CD14-positive monocyte (primary cell): ENCODE measurements around the gene GRID2IP. TPM values are rescaled to one million over a fixed set of nuclear protein-coding genes. Genes with fewer than 3 reads are reported as not detected.

ENCODE experiments used
- DNase-seq, 3 donors: peaks; one replicate each; pipeline ENCODE4 v3.0.0-alpha.2; 2011 to 2022
- H2AFZ ChIP-seq: 2 replicates; pipeline ENCODE4 v1.6.0; 2012; ENCODE audit warnings: mild to moderate bottlenecking, low read depth, low read length, inconsistent platforms; ENCODE audit not compliant: insufficient read depth, poor library complexity, severe bottlenecking
- H3K27ac ChIP-seq, 2 donors: 1 replicate in 1 of 2; 2 replicates in 1 of 2; pipeline ENCODE4 v1.5.1; 2012 to 2013; ENCODE audit warnings: low read length in 2 of 2, control low read depth in 1 of 2, inconsistent platforms in 1 of 2, low read depth in 1 of 2, mild to moderate bottlenecking in 1 of 2
- H3K27me3 ChIP-seq, 2 donors: one replicate each; pipeline versions ENCODE4 v1.6.0 to v1.6.1; 2011 to 2013; ENCODE audit warnings: low read length in 2 of 2; ENCODE audit not compliant: control insufficient read depth in 2 of 2, insufficient read depth in 2 of 2
- H3K36me3 ChIP-seq, 2 donors: replicated peaks in 1 of 2; 1 replicate in 1 of 2; 2 replicates in 1 of 2; pipeline versions ENCODE4 v1.5.1 to v1.6.1; 2012 to 2013; ENCODE audit warnings: low read length in 2 of 2, control low read depth in 1 of 2, inconsistent platforms in 1 of 2, mild to moderate bottlenecking in 1 of 2; ENCODE audit not compliant: insufficient read depth in 2 of 2, control insufficient read depth in 1 of 2
- H3K4me1 ChIP-seq, 2 donors: 1 replicate in 1 of 2; 2 replicates in 1 of 2; pipeline versions ENCODE4 v1.5.1 to v1.6.1; 2012 to 2013; ENCODE audit warnings: low read length in 2 of 2, control low read depth in 1 of 2, inconsistent platforms in 1 of 2, mild to moderate bottlenecking in 1 of 2, moderate library complexity in 1 of 2; ENCODE audit not compliant: insufficient read depth in 2 of 2, control insufficient read depth in 1 of 2
- H3K4me2 ChIP-seq: replicated peaks from 2 replicates; pipeline ENCODE3; 2012; ENCODE audit warnings: low read length, moderate library complexity, mild to moderate bottlenecking; ENCODE audit not compliant: poor library complexity, severe bottlenecking; ENCODE audit errors: extremely low read depth
- H3K4me3 ChIP-seq, 3 experiments: fragments of 200-600 bp in 1 of 3; sonication (generic) in 1 of 3; replicated peaks in 1 of 3; 1 replicate in 2 of 3; 2 replicates in 1 of 3; pipeline ENCODE4 v1.5.1; 2011 to 2013; ENCODE audit warnings: low read length in 3 of 3, mild to moderate bottlenecking in 3 of 3, control low read depth in 2 of 3, low read depth in 2 of 3, inconsistent platforms in 1 of 3, moderate library complexity in 1 of 3
- H3K79me2 ChIP-seq: 2 replicates; pipeline ENCODE4 v1.6.0; 2012; ENCODE audit warnings: mild to moderate bottlenecking, control low read depth, inconsistent platforms, low read length, moderate library complexity; ENCODE audit not compliant: insufficient read depth
- H3K9ac ChIP-seq: 2 replicates; pipeline ENCODE4 v1.6.0; 2017; ENCODE audit warnings: low read length, mild to moderate bottlenecking; ENCODE audit not compliant: insufficient read depth, poor library complexity, severe bottlenecking
- H3K9me3 ChIP-seq, 2 donors: replicated peaks in 1 of 2; 1 replicate in 1 of 2; 2 replicates in 1 of 2; pipeline versions ENCODE4 v1.5.1 to v1.6.1; 2012 to 2013; ENCODE audit warnings: low read length in 2 of 2, control low read depth in 1 of 2; ENCODE audit not compliant: control insufficient read depth in 1 of 2, insufficient read depth in 1 of 2
- H4K20me1 ChIP-seq: 2 replicates; pipeline ENCODE4 v1.6.0; 2012; ENCODE audit warnings: mild to moderate bottlenecking, low read length, control low read depth, moderate library complexity; ENCODE audit not compliant: insufficient read depth
- H3K27ac Mint-ChIP-seq, 7 donors: one replicate each; pipeline ENCODE4 v1.8.0; 2020; ENCODE audit warnings: mild to moderate bottlenecking in 7 of 7, mixed read lengths in 7 of 7, moderate library complexity in 6 of 7, inconsistent platforms in 2 of 7
- H3K27me3 Mint-ChIP-seq, 3 donors: one replicate each; pipeline ENCODE4 v1.8.0; 2021 to 2022; ENCODE audit warnings: low read depth in 3 of 3, mild to moderate bottlenecking in 3 of 3, mixed read lengths in 3 of 3, moderate library complexity in 3 of 3, inconsistent platforms in 1 of 3
- H3K36me3 Mint-ChIP-seq, 2 donors: one replicate each; pipeline ENCODE4 v1.8.0; 2020; ENCODE audit warnings: mixed read lengths in 2 of 2, inconsistent platforms in 1 of 2, mild to moderate bottlenecking in 1 of 2
- H3K4me1 Mint-ChIP-seq: one replicate; pipeline ENCODE4 v1.8.0; 2020; ENCODE audit warnings: mild to moderate bottlenecking, mixed read lengths
- H3K4me3 Mint-ChIP-seq, 2 donors: one replicate each; pipeline ENCODE4 v1.8.0; 2020; ENCODE audit warnings: mild to moderate bottlenecking in 2 of 2, mixed read lengths in 2 of 2, moderate library complexity in 1 of 2
- H3K9me3 Mint-ChIP-seq, 7 donors: one replicate each; pipeline ENCODE4 v1.8.0; 2020 to 2022; ENCODE audit warnings: mixed read lengths in 7 of 7, mild to moderate bottlenecking in 6 of 7, moderate library complexity in 6 of 7, inconsistent platforms in 2 of 7
- CTCF ChIP-seq: fragments of 200-600 bp; IDR thresholded peaks from one replicate; pipeline ENCODE4 v1.8.0; 2022; ENCODE audit warnings: antibody characterized with exemption, mild to moderate bottlenecking
- WGBS: methylation state at CpG from one replicate; pipeline ENCODE4 v1.1.5; 2013; ENCODE audit warnings: missing lambda C conversion rate; ENCODE audit not compliant: insufficient coverage; 5-methylcytosine and 5-hydroxymethylcytosine counted together
- intact Hi-C, 2 donors: fragments of 100-400 bp; cut with micrococcal nuclease; formaldehyde crosslinking; loops; one replicate each; pipeline versions ENCODE4 v1.15.0 to v1.15.1; 2023
- polyA plus RNA-seq, 3 donors: library from polyadenylated mRNA; depleted of rRNA in 1 of 3; unstranded in 2 of 3; stranded (reverse) in 1 of 3; fragments of 300-500 nt in 2 of 3; fragments of >200 nt in 1 of 3; fragmentation: Illumina TruSeq in 2 of 3; gene quantifications; 1 replicate in 2 of 3; 2 replicates in 1 of 3; pipeline ENCODE4 v1.2.3, GENCODE V29; 2012 to 2021

Gene GRID2IP
- polyA plus RNA-seq, 3 donors = not detected

- H3K27me3 Mint-ChIP-seq = peaks cover 3 to 10% (median 4%) of the 10 kb centered on the region in 3 donors
- H3K9ac ChIP-seq = no peak overlapping the region
- 81% methylated on average over 5 of the region's 10 CpGs for WGBS
Observed at GRCh38 chr7:6491194-6491593, 60.1 kb downstream of the GRID2IP start.

GRCh38 chr7:6489612-6490011, 61.6 kb downstream of the GRID2IP start:
- WGBS = 63% methylated on average over 1 of the region's 1 CpG
- no peak overlapping the region for H3K9ac ChIP-seq
- H4K20me1 ChIP-seq = no peaks in the 10 kb centered on the region
- intact Hi-C loops = no loop called here
- H3K27me3 ChIP-seq = no peaks in the 10 kb centered on the region
- H3K79me2 ChIP-seq = no peaks in the 10 kb centered on the region
- H3K4me3 Mint-ChIP-seq = no peak overlapping the region
- peaks cover 3 to 10% (median 4%) of the 10 kb centered on the region in 3 donors for H3K27me3 Mint-ChIP-seq
- H3K27ac Mint-ChIP-seq = no peak overlapping the region
- H3K36me3 ChIP-seq = no peaks in the 10 kb centered on the region
- H3K27ac ChIP-seq = no peak overlapping the region
- DNase-seq = no peak
- no peak overlapping the region for H2AFZ ChIP-seq
- peaks cover 0 to 7% of the 10 kb centered on the region in 2 donors for H3K9me3 ChIP-seq
- H3K4me2 ChIP-seq = no peak overlapping the region
- H3K4me1 Mint-ChIP-seq = peaks cover 4% of the 10 kb centered on the region
- no peaks in the 10 kb centered on the region for H3K36me3 Mint-ChIP-seq
- no peak overlapping the region for H3K4me3 ChIP-seq
- H3K4me1 ChIP-seq = peaks cover under 1% of the 10 kb centered on the region in 2 donors
- peaks cover 0 to 19% (median 7%) of the 10 kb centered on the region in 7 donors for H3K9me3 Mint-ChIP-seq
- no peak for TF ChIP-seq CTCF

More at GRCh38 chr7:6491194-6491593, 60.1 kb downstream of the GRID2IP start:
- Mint-ChIP-seq H3K36me3 (no peaks in the 10 kb centered on the region), H3K9me3 (peaks cover 0 to 19% (median 7%) of the 10 kb centered on the region in 7 donors), H3K4me1 (peaks cover 2% of the 10 kb centered on the region), H3K4me3 (no peak overlapping the region), H3K27ac (no peak overlapping the region)
- Histone ChIP-seq H3K27me3 (no peaks in the 10 kb centered on the region), H4K20me1 (no peaks in the 10 kb centered on the region), H3K36me3 (no peaks in the 10 kb centered on the region), H3K79me2 (no peaks in the 10 kb centered on the region), H2AFZ (no peak overlapping the region), H3K4me1 (no peaks in the 10 kb centered on the region), H3K27ac (no peak overlapping the region), H3K4me3 (no peak overlapping the region), H3K9me3 (peaks cover 0 to 7% of the 10 kb centered on the region in 2 donors), H3K4me2 (no peak overlapping the region)
- TF ChIP-seq CTCF = no peak
- intact Hi-C loops = no loop called here
- no peak for DNase-seq
